Endothelial cell of umbilical vein (primary cell): ENCODE results near the gene USF3. TPM values are rescaled to one million over a fixed set of nuclear protein-coding genes. Genes with fewer than 3 reads are reported as not detected.

Experiments
- BruUV-seq: library from RNA; stranded (reverse); fragments of 400-500 nt; replicated peaks from 2 replicates; lab custom pipeline; 2021; lab: Mats Ljungman, UMichigan
- CTCF ChIA-PET: fragments of 300-600, 350-600 bp; sonication (Branson Sonifier 250); formaldehyde crosslinking; loops from one replicate; lab custom pipeline; 2021; ENCODE audit warnings: antibody characterized with exemption, inconsistent platforms; lab: Charles Lee
- POLR2A ChIA-PET: fragments of 300-600, 350-600 bp; sonication (Branson Sonifier 250); formaldehyde crosslinking; loops from one replicate; lab custom pipeline; 2021; ENCODE audit warnings: antibody characterized with exemption, inconsistent platforms; lab: Charles Lee
- DNase-seq: peaks from one replicate; pipeline ENCODE4 v3.0.0-alpha.2; 2011; ENCODE audit warnings: low read depth, low spot score
- FAIRE-seq: peaks from 2 replicates; lab custom pipeline; 2011; peaks lifted over from hg19 to GRCh38; lab: Jason Lieb, UNC
- H2AFZ ChIP-seq: 2 replicates; pipeline ENCODE4 v1.6.0; 2012; ENCODE audit warnings: low read depth, low read length, control low read depth, inconsistent platforms
- H3K27ac ChIP-seq: 2 replicates; pipeline ENCODE4 v1.5.1; 2011; ENCODE audit warnings: low read depth, mild to moderate bottlenecking, control low read depth, low read length, moderate library complexity; ENCODE audit not compliant: insufficient read depth
- H3K27me3 ChIP-seq, 2 experiments: 2 replicates each; pipeline versions ENCODE4 v1.6.0 to v1.6.1; 2011; ENCODE audit warnings: low read length in 2 of 2, mixed read lengths in 1 of 2; ENCODE audit not compliant: control insufficient read depth in 2 of 2, insufficient read depth in 2 of 2
- H3K36me3 ChIP-seq, 2 experiments: 2 replicates in 1 of 2; 3 replicates in 1 of 2; pipeline ENCODE4 v1.5.1; 2011; ENCODE audit warnings: low read length in 2 of 2, mild to moderate bottlenecking in 1 of 2, moderate library complexity in 1 of 2; ENCODE audit not compliant: control insufficient read depth in 2 of 2, insufficient read depth in 2 of 2; ENCODE audit errors: extremely low read depth in 1 of 2
- H3K4me1 ChIP-seq: 3 replicates; pipeline ENCODE4 v1.5.1; 2011; ENCODE audit warnings: mild to moderate bottlenecking, low read length; ENCODE audit not compliant: control insufficient read depth, insufficient read depth; ENCODE audit errors: extremely low read depth
- H3K4me2 ChIP-seq: 2 replicates; pipeline ENCODE4 v1.6.1; 2011; ENCODE audit warnings: low read length, control low read depth, mixed read lengths; ENCODE audit not compliant: insufficient read depth
- H3K4me3 ChIP-seq, 3 experiments: fragments of 200-600 bp in 1 of 3; sonication (generic), shearing (Covaris generic) in 1 of 3; replicated peaks in 1 of 3; 2 replicates each; pipeline ENCODE4 v1.5.1; 2011 to 2016; ENCODE audit warnings: control low read depth in 3 of 3, low read length in 3 of 3, mild to moderate bottlenecking in 2 of 3, inconsistent platforms in 1 of 3, low read depth in 1 of 3, moderate library complexity in 1 of 3; ENCODE audit not compliant: insufficient read depth in 1 of 3
- H3K79me2 ChIP-seq: 2 replicates; pipeline ENCODE4 v1.6.0; 2012; ENCODE audit warnings: low read length, inconsistent platforms; ENCODE audit not compliant: control insufficient read depth, insufficient read depth
- H3K9ac ChIP-seq: replicated peaks from 2 replicates; pipeline ENCODE3; 2011; ENCODE audit warnings: low read length, control low read depth; ENCODE audit not compliant: insufficient read depth; ENCODE audit errors: extremely low read depth
- H3K9me1 ChIP-seq: replicated peaks from 3 replicates; pipeline ENCODE4 v1.6.0; 2011; ENCODE audit warnings: mild to moderate bottlenecking, low read length; ENCODE audit not compliant: control insufficient read depth, insufficient read depth; ENCODE audit errors: extremely low read depth
- H3K9me3 ChIP-seq: replicated peaks from 2 replicates; pipeline ENCODE4 v1.5.1; 2012; ENCODE audit warnings: low read length, inconsistent platforms; ENCODE audit not compliant: control insufficient read depth, insufficient read depth
- H4K20me1 ChIP-seq: replicated peaks from 2 replicates; pipeline ENCODE3; 2011; ENCODE audit warnings: mild to moderate bottlenecking, low read length; ENCODE audit not compliant: control insufficient read depth, insufficient read depth; ENCODE audit errors: extremely low read depth
- EZH2 ChIP-seq: IDR thresholded peaks from 2 replicates; pipeline ENCODE4 v1.6.1; 2012; ENCODE audit warnings: borderline replicate concordance, low read depth, mild to moderate bottlenecking, moderate library complexity, low read length, inconsistent platforms; ENCODE audit not compliant: severe bottlenecking
- FOS ChIP-seq: IDR thresholded peaks from 2 replicates; pipeline ENCODE4 v1.6.1; 2011; ENCODE audit warnings: mild to moderate bottlenecking, low read length, moderate library complexity, borderline replicate concordance; ENCODE audit not compliant: insufficient read depth
- GATA2 ChIP-seq: IDR thresholded peaks from 2 replicates; pipeline ENCODE4 v1.7.0; 2011; ENCODE audit warnings: low read depth, mild to moderate bottlenecking, moderate library complexity, mixed read lengths, low read length; ENCODE audit not compliant: insufficient read length, insufficient read depth
- JUN ChIP-seq: IDR thresholded peaks from 2 replicates; pipeline ENCODE4 v1.6.1; 2011; ENCODE audit warnings: borderline replicate concordance, low read depth; ENCODE audit not compliant: insufficient read length, insufficient read depth
- MYC ChIP-seq: IDR thresholded peaks from one replicate; pipeline ENCODE4 v1.6.1; 2011; ENCODE audit warnings: mild to moderate bottlenecking, low read depth, low read length
- POLR2A ChIP-seq: IDR thresholded peaks from 2 replicates; pipeline ENCODE4 v1.6.1; 2012; ENCODE audit warnings: low read depth, mild to moderate bottlenecking, control low read depth, low read length
- POLR2AphosphoS5 ChIP-seq: IDR thresholded peaks from 2 replicates; pipeline ENCODE4 v1.6.1; 2012; ENCODE audit warnings: low read depth, mild to moderate bottlenecking, control low read depth, low read length, moderate library complexity; ENCODE audit not compliant: insufficient read depth
- dilution Hi-C: fragments of 300-500 bp; cut with MboI; formaldehyde crosslinking; loops from one replicate; pipeline ENCODE4 v1.15.0; 2019; ENCODE audit warnings: low sequenced_read_pairs; ENCODE audit not compliant: extremely low pct_ligation_motif_present
- intact Hi-C: fragments of 100-400 bp; cut with micrococcal nuclease; formaldehyde crosslinking; loops from one replicate; pipeline ENCODE4 v1.10.0; 2022
- polyA plus RNA-seq, 4 experiments: library from polyadenylated mRNA; depleted of rRNA in 3 of 4; stranded (reverse) in 3 of 4; unstranded in 1 of 4; fragments of >200 nt; gene quantifications; 2 replicates each; pipeline versions ENCODE4 v1.2.1 to v1.2.3, GENCODE V29; 2011 to 2012; ENCODE audit warnings: missing spikeins in 1 of 4
- total RNA-seq: library from RNA; stranded (reverse); gene quantifications from 2 replicates; pipeline ENCODE4 v1.2.3, GENCODE V29; 2021
- TF ChIP-seq, protein P1 (sequence below), 2 donors: IDR thresholded peaks; 1 replicate in 1 of 2; 2 replicates in 1 of 2; pipeline ENCODE4 v1.5.1; 2011; ENCODE audit warnings: low read length in 2 of 2, mild to moderate bottlenecking in 2 of 2, moderate library complexity in 2 of 2, control low read depth in 1 of 2, inconsistent platforms in 1 of 2, low read depth in 1 of 2; ENCODE audit not compliant: insufficient read depth in 1 of 2; ENCODE audit errors: extremely low read depth in 1 of 2
- TF ChIP-seq, protein P2 (sequence below): IDR thresholded peaks from 2 replicates; pipeline ENCODE4 v1.6.1; 2011; ENCODE audit not compliant: insufficient read depth, insufficient read length

The USF3 gene
- total and polyA plus RNA-seq, 2 donors (not counting 3 experiments of a cell fraction or from before 2014, with no cell fraction given): 7.0 to 10.5 TPM

DNA sequence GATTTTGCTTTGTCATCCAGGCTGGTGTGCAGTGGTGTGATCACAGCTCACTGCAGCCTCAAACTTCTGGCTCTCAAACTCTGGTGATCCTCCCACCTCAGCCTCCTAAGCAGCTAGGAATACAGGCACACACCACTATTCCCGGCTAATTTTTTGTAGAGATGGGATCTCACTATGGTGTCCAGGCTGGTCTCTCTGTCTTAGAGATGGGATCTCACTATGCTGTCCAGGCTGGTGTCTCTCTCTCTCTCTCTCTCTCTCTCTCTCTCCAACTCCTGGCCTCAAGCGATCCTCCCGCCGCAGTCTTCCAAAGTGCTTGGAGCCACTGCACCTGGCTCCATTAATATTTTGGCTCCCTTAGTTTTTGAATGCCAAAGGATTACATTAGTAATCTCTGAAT, 17.7 kb downstream of the USF3 start:
- FAIRE-seq (no peak), DNase-seq (no peak)
- intact Hi-C loops (no loop called here), dilution Hi-C loops (no loop called here)
- H4K20me1 ChIP-seq: no peaks in the 10 kb centered on the region
- no peak overlapping the region for H3K27ac ChIP-seq
- TF ChIP-seq, protein P1, sequence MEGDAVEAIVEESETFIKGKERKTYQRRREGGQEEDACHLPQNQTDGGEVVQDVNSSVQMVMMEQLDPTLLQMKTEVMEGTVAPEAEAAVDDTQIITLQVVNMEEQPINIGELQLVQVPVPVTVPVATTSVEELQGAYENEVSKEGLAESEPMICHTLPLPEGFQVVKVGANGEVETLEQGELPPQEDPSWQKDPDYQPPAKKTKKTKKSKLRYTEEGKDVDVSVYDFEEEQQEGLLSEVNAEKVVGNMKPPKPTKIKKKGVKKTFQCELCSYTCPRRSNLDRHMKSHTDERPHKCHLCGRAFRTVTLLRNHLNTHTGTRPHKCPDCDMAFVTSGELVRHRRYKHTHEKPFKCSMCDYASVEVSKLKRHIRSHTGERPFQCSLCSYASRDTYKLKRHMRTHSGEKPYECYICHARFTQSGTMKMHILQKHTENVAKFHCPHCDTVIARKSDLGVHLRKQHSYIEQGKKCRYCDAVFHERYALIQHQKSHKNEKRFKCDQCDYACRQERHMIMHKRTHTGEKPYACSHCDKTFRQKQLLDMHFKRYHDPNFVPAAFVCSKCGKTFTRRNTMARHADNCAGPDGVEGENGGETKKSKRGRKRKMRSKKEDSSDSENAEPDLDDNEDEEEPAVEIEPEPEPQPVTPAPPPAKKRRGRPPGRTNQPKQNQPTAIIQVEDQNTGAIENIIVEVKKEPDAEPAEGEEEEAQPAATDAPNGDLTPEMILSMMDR (IDR thresholded peaks at IDR 0.05; ENCODE audit: extremely low read depth in 1 of 2, insufficient read depth in 1 of 2, low read depth in 1 of 2, low read length in 2 of 2): no peak
- TF ChIP-seq FOS: no peak
- TF ChIP-seq, protein P2, sequence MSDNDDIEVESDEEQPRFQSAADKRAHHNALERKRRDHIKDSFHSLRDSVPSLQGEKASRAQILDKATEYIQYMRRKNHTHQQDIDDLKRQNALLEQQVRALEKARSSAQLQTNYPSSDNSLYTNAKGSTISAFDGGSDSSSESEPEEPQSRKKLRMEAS: no peak
- TF ChIP-seq GATA2: no peak
- no peak for TF ChIP-seq POLR2A
- TF ChIP-seq POLR2AphosphoS5: no peak
- TF ChIP-seq MYC: no peak
- no peak for TF ChIP-seq JUN
- no peak for TF ChIP-seq EZH2
- ChIA-PET POLR2A (no interaction called here), CTCF (no interaction called here)
- no peak overlapping the region for H3K4me2 ChIP-seq
- H3K4me1 ChIP-seq: no peaks in the 10 kb centered on the region
- H3K36me3 ChIP-seq: no peaks in the 10 kb centered on the region
- no peak overlapping the region for H3K9ac ChIP-seq
- BruUV-seq: no TSS peak
- H3K79me2 ChIP-seq: no peaks in the 10 kb centered on the region
- no peaks in the 10 kb centered on the region for H3K27me3 ChIP-seq
- no peaks in the 10 kb centered on the region for H3K9me1 ChIP-seq
- H3K4me3 ChIP-seq: no peak overlapping the region
- no peaks in the 10 kb centered on the region for H3K9me3 ChIP-seq
- no peak overlapping the region for H2AFZ ChIP-seq
